NCI-H1436 treated with DMSO at 0.1 percent for 48 hours (cell line): Measurements from ENCODE around the gene C15orf39.
"Not testable (repeated sequence)": the region's sequence is repeated elsewhere in the genome, so short reads cannot be mapped to it uniquely, and the experiment has no call there.

ENCODE experiments used
- DNase-seq: peaks from one replicate; lab custom pipeline; 2025; lab: John Stamatoyannopoulos, UW

C15orf39 gene

DNA sequence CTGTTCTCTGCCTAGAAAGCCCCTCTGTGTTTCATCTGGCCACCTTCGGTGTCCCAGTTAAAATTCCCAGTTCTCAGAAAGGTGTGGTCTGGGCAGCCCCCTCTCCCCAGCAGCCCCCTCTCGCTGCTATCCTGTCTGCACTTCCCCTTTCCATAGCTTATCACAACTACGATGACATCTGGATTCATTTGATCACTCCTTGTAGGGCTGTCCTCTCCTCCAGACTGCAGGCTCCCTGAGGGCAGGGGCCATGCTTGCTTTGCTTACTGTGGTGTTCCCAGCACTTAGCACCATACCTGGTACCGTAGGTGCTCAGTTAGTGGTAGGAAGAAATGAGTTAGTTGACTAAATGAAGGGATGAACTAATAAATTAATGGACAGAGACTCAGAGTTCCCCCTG lies 30.2 kb downstream of the C15orf39 start:
- no peak for DNase-seq

DNA sequence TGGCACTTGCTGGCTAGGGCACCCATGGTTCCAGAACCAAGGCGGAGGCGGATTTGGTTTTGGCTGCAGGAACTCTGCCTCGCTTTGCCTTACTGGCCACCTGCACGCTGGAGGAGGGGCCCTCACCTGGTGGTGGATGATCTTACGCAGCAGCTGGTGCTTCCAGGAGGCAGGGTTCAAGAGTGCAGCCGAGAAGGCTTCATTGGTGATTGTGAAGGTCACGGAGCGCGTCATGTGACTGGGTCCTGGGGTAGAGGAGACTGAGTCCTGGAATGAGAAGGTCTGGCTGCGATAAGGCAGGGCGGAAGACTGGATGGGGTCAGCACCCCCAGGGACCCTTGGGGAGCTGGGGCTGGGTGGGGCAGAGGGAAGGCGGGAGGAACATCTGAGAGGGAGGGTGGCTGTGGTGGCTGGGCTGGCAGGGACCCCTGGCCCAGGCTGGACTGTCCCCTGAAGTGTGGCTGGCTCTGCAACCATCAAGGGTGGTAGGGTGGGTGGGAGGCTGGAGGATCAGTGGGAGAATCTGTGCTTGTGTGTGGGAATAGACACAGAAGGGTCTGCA lies 30.7 kb downstream of the C15orf39 start:
- DNase-seq, result no peak

DNA sequence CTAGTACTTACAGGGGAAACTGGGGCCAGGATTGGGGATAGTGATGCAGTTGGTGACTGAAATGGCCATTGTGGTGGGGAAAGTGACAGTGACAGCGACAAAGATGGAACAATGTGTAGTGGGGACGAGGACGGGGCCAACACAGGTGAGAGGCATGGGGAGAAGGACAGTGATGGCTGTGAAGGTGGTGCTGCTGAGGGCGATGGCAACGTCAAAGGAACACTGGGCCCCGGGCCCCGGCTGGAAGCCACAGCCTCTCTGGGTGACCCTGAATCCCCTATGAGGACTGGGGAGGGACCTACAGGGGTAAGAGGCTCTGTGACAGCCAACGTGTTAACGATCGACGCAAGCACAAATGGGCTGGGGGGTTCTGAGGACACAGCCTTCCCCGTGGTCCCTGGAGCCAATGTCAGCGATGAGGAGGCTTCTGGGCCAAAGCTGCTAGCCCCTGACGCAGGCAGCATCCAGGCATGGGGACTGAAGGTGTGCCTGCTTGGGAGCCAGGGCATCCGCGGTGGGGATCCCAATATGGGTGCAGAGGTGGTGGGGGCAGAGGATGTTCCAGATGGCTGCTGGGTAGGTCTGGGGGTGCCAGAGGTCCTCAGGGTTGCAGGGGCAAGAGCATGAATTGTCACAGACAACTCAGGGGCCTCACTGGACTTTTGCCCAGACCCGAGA lies 31.3 kb downstream of the C15orf39 start:
- no peak for DNase-seq

DNA sequence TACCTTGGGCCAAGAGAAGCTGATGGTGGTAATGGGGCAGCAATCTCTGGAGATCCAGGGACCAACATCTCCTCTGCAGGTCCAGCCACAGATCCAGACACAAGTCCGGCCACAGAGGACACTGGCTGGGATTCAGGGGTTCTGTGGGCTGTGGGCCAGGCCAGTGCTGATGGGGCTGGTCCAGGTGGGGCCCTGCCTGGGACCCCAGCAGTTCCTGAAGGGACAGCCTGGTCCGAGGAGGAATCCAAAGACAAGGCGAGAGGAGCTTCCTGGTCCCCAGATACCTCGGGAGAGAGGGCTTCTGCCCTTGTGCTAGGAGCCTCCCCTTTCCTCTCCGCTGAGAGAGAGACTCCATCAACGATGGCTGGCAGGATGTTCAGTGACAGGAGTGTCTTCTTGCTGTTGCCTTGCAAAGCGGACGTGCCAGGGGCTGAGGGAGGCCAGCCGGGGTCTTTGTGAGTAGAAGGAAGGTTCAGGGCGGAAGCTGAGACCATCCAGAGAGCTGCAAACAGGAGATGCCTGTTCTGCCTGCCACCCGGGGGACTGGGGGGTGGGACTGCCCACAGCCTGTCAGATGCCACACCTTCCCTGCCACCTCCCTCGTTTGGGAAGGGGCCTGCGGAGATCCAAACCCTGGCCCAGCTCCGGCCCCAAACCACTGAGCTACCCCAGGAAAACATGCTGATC lies 32.0 kb downstream of the C15orf39 start:
- no peak for DNase-seq

DNA sequence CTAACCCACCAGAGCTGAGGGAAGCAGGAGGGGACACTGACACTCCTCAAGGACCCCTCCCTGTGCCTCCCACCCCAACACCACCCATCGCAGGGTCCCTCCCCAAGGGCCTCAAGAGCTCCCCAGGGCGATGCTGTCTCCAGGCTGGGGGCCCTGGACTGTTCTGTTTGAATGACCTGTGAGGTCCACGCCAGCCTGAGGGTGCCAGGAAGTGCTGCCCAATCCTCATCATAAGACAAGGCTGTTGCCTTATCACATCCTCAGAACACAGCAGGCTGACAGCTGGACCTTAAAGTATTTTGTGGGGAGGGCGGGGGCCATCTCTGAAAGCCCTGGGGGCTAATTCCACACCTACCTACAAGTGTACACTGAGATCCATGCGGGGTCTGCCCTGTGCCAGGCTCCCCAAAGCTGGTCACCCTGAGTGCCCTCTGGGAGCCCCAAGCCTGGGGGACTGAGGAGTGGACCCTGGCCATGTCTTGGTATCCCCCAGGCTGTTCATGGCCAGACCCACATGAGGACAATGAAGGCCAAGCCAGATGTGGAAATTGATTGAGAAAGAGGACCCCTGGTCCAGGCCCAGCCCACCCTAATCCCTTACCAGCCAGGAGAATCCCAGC lies 32.6 kb downstream of the C15orf39 start:
- DNase-seq, result no peak

DNA sequence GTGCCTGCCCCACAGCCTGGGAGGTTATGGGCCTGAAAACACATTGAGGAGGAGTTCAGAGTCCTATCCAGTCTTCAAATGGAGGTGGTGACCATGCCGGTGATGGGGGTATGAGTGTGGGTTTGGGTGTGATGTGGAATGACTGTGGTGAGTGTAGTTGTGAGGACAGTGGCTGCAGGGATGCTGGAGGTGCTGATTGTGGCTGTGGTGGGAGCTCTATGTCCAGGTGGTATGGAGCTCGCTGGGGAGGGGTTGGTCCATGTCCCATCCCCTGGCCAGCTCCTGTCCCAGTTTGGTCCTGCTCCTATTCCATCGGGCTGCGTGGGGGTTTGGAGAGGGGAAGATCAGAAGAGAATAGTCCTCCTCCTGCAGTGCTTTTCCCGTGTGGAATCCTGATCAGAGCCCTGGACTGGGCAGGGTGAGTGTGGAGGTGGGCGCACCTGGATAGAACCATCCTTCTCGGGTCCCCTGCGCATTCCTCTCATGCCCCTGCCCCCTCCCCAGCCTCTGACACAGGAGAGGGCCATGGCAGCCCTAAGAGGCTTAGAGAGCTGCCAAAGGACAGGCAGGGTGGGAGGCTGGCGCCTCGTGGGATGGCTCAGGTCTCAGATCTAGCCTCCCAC lies 33.5 kb downstream of the C15orf39 start:
- no peak for DNase-seq

DNA sequence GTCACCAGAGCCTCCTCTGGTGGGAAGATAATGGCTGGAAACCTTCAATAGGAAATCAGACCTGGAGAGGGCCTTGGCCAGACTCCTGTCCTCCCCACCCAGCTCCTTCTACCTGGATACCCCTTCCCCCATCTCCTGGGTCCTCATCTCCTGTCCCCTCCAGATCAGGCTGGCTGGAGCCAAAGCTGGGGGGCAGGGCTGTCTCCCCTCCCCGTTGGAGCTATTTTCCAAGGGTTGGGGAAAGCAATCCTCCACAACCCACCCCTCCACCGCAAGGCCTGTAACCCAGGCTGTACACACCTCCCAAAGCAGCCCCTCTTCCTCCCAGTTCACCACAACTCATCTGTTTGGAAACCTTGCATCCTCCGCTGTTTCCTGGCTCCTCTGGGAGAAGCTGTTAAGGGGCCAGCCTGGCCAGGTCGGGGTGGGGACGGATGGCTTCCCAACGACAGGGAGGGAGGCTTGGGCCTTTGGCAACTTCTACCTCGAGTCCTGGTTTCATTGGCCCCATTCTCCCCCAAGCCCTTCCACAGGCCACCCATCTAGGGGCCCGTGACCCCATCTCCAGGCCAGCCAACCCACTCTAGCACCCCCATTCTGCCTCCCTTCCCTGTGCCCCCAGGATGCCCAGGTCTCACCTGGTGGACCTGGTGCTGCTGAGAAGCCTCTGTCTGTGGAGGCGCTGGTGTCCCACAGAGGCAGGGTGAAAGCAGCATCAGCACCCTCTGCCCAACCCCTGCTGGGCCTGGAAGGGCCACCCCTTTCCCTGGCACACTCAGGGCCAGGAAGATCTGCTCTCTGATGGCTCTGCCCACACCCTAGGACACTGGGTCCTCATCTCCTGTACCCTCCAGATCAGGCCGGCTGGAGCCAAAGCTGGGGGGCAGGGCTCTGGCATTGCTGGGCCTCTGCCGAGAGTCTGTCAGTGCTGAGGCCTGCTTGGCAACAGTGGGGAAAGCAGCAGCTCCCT lies 34.4 kb downstream of the C15orf39 start:
- no peak for DNase-seq

DNA sequence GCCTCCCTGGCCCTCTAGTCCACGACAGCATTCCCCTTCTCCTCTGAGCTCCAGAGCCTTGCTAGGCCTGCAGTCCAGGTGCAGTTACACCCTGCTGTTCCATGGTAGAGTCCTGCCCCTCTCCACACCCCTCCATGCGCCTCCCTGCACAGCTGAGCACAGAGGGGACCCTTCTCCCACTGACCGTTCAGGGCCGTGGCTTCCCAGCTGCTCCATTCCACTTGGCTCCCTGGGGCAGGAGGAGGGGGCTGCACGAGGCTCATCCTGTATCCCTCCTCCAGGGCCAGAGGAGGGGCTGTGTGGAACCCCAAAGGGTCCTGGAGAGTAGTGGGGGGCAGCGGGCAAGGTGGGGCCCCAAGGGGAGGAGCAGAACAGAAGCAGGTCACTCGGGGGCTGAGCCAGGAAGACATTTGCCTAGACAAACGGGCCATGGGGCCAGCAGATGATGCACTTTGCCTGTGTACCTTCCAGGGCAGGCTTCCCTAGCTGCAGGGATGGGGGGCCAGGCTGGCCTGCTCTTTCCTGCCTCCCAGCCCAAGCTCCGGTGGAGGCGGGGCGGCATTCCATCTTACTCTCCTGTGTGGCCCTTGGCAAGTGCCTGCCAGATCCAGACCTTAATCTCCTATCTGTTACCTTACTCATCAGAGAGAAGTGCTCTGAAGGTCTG lies 35.8 kb downstream of the C15orf39 start:
- DNase-seq, result no peak

DNA sequence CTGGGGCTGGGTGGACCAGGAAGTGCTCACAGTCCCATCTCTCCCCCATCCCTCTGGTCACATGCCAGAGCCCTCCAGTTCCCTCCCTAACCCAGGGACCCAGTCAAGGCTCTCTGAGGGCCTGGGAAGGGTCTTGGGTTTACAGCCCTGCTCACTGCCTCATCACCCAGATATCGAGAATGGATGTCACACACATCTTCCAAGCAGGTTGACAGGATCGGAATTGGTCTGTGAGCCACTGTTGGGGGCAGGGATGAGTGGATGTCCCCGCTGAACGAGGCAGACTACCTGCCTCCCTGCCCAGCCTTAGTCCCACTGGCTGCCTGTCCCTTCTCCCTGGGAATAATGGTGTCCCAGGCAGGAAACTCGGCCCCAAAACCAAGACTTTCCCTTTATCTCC lies 36.5 kb downstream of the C15orf39 start:
- DNase-seq, result no peak

DNA sequence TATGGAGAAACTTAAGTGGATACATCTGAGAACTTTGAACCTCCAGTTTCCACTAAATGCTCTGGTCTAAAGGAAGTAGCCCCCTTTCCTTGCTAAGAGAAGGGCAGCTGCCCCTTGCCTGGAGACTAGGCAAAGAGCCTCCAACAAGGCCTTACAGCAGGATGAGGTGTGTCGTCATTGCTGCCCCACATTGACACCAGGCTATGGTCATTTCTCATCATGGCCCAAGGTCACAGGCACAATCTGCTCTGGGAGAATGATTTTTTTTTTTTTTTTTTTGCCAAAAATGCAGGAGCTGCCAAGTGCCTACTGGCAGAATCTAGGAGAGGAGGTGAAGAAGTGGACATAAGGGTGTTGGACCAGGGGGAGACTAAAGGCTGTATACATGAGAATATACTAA lies 44.1 kb downstream of the C15orf39 start:
- not testable (repeated sequence) for DNase-seq

DNA sequence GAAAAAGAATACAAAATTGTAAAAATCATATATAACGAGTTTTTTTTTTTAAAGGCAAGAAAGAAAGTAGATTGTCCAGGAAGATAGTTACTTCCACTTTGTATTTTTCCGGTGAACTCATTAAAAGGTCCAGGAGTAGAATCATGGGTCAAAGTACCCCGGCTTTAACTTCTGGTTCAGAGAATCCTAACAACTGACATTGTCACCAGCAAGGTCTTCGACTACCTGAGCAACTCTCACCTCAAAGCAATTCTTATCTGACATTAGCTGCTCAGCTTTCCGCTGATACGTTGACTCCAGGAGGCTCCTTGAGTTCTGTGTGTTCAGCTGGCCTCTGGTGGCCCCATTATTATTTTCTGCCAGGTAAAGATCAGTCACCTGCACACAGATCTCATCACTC lies 47.3 kb downstream of the C15orf39 start:
- not testable (repeated sequence) for DNase-seq

DNA sequence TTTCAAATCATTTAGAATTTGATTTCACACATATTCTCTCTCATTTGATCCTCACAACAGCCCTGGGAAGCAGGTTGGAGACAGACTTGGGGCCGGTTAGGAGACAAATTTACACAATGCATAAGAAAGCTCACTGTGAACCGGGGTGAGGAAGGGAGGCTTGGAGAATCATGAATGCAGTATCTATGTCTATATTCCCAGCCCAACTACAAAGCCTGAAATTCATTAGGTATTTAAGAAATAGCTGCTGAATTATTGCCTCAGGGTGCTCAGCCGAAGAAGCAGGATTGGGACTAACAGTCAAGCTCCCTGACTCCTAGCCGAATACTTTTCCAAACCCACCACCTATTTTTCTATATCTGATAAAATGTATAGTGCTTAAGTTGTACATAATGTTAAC lies 48.0 kb downstream of the C15orf39 start:
- DNase-seq, result no peak

DNA sequence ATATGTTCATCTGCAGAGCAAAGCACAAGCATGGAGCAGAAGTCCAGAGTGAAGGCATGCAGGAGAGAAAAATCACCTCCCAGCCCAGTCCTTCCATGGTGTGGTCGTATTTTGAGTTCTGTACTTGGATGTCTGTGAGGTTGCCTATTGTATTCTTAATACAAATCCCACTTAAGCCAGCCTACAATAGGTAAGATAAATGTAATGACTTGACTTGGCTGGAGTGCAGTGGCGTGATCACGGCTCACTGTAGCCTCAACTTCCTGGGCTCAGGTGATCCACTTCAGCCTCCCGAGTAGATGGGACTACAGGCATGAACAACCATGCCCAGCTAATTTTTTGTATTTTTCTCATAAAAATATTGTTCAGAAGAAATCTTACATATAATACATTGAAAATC lies 49.7 kb downstream of the C15orf39 start:
- DNase-seq, result not testable (repeated sequence)

DNA sequence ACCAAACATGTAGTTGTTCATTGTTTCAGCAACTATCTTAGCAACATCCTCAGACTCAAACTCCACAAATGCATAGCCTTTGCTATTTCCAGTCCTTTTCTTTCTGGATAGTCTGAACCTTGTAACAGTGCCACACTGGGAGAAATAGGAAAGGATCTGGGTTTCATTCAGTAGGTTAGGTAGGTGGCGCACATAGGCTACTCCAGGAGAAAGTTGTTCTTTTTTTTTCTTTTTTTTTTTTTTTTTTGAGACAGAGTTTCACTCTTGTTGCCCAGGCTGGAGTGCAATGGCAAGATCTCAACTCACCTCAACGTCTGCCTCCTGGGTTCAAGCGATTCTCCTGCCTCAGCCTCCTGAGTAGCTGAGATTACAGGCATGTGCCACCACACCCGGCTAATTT lies 50.6 kb downstream of the C15orf39 start:
- not testable (repeated sequence) for DNase-seq

DNA sequence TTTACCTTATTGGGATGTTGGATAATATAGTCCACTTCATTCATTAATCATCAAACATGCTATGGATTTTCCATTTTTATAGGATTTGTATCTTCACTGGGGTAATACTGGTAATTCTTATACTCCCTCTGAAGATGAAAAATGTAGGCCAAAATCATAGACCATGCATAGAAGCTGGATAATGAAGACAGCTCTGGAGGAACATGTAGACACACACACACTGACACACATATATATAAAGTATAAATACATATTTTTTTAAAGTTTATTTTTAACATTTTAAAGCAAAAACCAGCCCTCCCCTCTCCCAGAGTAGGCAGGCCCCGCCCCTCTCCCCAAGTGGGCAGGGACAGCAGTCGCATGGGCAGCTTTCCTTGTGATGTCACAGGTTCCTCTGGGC lies 56.4 kb downstream of the C15orf39 start, which contains the start of gene GOLGA6C:
Gene GOLGA6C (plus strand): TSS at position 301 of the 400 bp plus-strand sequence. CDS start 265 bp downstream, outside the sequence.
- DNase-seq, result not testable (repeated sequence)

DNA sequence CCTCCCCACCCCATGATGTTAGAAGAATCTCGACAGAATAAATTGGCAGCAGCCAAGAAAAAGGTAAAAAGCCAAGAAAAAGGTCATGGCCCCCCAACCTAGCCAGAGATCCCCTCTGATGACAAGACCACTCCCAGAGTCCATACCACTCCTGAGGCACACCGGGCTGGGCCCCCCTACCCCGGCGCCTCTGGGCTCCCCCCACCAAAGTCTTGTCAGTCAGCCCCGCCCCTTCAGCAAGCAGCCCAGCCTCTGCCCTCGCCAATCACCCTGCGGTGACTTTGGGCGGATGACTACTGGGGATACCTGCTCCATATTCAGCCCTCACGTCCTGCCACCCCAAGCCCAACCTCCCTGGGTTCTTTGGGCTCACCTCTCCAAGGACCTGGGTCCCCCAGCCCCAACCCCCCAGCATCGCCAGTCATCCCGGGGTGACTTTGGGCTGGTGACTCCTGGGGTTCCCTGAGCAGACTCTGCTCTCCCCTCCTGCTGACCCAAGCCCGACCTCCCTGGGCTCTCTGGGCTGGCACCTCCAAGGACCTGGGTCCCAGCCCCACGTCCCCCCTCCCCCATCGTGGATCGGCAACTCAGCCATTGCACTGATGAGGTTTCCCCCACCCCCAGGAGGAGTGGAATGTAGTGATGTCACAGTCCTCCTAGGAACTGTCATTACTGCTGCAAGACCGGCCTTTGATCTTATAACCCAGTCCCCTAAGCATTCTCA lies 57.1 kb downstream of the C15orf39 start:
- not testable (repeated sequence) for DNase-seq

DNA sequence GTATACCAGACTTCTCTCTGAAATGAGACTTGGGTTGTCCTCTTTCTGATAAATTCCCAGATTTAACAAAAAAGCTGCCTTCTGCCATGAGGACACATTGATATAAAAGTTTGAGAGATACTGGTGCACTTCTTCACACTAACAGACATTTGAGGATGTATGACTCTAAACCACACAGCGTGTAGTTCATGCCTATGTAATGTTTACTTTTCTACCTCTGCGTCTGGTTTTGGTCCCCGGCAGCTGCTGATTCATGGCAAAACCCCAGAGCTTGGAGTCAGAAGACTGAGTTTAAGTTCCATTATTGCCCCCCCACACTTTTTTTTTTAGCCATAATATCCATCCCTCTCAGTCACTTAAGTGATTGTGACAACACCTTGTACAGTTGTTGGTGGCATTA lies 58.2 kb downstream of the C15orf39 start:
- not testable (repeated sequence) for DNase-seq
